Brain microvascular endothelial cell (primary cell): ENCODE results near the gene ROCK2.
A peak's percentile ranks its signal among the peaks of the same experiment; 100 is the strongest.

Experiments
- DNase-seq: peaks from one replicate; pipeline ENCODE4 v3.0.0-alpha.2; 2020
- H3K27ac ChIP-seq: fragments of 250-450 bp; sonication (Bioruptor Pico); 2 replicates; pipeline ENCODE4 v1.5.1; 2020; ENCODE audit warnings: mild to moderate bottlenecking, moderate library complexity
- H3K27me3 ChIP-seq: fragments of 250-450 bp; sonication (Bioruptor Pico); replicated peaks from 2 replicates; pipeline ENCODE4 v1.5.1; 2020; ENCODE audit warnings: mild to moderate bottlenecking
- H3K36me3 ChIP-seq: fragments of 250-450 bp; sonication (Bioruptor Pico); replicated peaks from 2 replicates; pipeline ENCODE4 v1.5.1; 2020; ENCODE audit warnings: mild to moderate bottlenecking
- H3K4me3 ChIP-seq: 2 replicates; pipeline ENCODE4 v1.5.1; 2011; ENCODE audit warnings: low read depth, mild to moderate bottlenecking, control low read depth, low read length, moderate library complexity
- in situ Hi-C: cut with HindIII; loops from 2 replicates; pipeline ENCODE4 v1.10.0; 2017; ENCODE audit warnings: low sequenced_read_pairs, low pct_ligation_motif_present
- TF ChIP-seq, protein P1 (sequence below): IDR thresholded peaks from 2 replicates; pipeline ENCODE4 v1.5.1; 2011; ENCODE audit warnings: low read depth, mild to moderate bottlenecking, moderate library complexity, low read length, control low read depth, inconsistent platforms; ENCODE audit errors: missing control alignments

ROCK2 gene

DNA sequence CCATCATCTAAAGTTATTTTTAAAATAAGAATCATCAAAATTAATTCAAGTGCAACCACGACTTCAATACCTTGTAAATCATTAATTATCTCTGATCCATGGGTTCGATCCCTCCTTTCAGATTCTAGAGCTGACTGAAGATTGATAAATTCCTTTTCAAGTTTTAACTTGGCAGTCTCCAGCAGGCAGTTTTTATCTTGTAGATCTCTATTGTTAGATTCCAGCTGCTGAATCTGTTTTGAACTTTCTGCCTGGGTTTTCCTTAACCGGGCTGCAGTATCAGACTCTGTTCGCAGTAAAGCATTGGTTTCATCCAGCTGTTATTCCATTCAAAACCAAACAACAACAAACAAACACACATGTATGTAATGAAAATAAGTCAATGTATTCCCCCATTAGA lies 129.7 kb downstream of the ROCK2 start:
- TF ChIP-seq, protein P1, sequence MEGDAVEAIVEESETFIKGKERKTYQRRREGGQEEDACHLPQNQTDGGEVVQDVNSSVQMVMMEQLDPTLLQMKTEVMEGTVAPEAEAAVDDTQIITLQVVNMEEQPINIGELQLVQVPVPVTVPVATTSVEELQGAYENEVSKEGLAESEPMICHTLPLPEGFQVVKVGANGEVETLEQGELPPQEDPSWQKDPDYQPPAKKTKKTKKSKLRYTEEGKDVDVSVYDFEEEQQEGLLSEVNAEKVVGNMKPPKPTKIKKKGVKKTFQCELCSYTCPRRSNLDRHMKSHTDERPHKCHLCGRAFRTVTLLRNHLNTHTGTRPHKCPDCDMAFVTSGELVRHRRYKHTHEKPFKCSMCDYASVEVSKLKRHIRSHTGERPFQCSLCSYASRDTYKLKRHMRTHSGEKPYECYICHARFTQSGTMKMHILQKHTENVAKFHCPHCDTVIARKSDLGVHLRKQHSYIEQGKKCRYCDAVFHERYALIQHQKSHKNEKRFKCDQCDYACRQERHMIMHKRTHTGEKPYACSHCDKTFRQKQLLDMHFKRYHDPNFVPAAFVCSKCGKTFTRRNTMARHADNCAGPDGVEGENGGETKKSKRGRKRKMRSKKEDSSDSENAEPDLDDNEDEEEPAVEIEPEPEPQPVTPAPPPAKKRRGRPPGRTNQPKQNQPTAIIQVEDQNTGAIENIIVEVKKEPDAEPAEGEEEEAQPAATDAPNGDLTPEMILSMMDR: no peak
- DNase-seq: no peak
- Histone ChIP-seq H3K4me3 (no peak overlapping the region), H3K27me3 (no peaks in the 10 kb centered on the region), H3K36me3 (peaks cover 9% of the 10 kb centered on the region), H3K27ac (no peak overlapping the region)
- in situ Hi-C loops: no loop called here

DNA sequence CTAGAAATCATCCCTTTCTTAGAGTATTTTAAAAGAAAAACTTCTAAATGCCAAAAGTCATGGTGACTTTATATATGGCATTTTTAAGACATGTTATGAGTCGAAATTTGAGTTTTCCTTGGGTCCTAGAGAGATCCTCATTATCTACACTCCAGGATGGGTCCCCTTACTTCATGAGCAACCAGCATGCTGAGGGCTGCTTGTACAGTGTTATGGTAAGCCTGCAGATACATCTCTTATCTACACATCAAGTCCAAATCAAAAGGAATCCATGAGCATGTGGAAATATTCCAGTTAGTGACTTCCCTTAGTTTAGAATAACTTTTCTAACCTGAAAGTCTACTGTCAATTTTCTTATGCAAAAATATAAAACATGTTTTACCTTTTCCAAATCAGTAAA lies 130.5 kb downstream of the ROCK2 start:
- TF ChIP-seq, protein P1: no peak
- Histone ChIP-seq H3K27me3 (no peaks in the 10 kb centered on the region), H3K4me3 (no peak overlapping the region), H3K27ac (no peak overlapping the region), H3K36me3 (peaks cover 10% of the 10 kb centered on the region)
- no peak for DNase-seq
- in situ Hi-C loops: no loop called here

DNA sequence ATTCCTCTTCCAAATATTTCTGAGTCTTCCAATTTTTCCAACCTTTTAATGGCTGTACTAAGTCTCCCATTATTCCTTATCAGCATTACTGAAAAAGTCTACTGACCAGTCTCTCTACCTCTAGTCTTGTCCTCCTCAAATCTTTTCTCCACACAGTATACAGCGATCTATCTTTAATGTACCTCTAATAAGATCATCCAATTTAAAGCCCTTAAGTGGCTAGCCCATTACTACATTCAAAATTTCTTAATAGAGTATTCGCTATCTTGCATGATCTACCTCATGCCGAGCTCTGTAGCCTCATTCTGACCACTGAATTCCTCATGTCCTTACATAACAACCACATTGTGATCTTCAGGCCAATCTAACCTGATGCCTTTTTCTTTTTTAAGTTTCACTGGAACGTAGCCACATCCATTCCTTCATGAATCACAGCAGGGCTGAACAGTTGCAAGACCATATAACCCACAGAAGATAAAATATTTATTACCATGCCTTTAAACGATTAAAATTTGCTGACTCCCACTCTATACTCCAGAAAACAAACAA lies 131.3 kb downstream of the ROCK2 start:
- in situ Hi-C loops: no loop called here
- Histone ChIP-seq H3K36me3 (peaks cover 10% of the 10 kb centered on the region), H3K27me3 (no peaks in the 10 kb centered on the region), H3K4me3 (no peak overlapping the region), H3K27ac (no peak overlapping the region)
- TF ChIP-seq, protein P1: no peak
- peak; percentile 76 for DNase-seq

DNA sequence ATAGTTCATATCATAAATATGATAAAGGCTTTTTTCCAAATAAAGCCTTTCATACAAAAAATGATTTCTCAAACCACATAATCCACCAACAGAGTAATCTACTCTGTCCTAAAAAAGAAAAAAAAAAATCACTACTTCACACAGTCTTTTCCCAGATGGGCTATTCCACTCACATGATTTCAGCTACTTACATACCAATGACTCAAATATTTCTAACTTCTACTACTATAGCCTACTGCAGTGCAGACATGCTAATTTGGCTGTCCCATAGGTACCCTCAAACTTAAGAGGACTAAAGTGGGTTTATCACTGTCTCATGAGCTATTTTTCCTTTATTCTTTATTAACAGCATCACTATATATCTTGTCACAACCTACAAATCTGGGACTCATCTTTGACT lies 131.8 kb downstream of the ROCK2 start:
- Histone ChIP-seq H3K4me3 (no peak overlapping the region), H3K27ac (no peak overlapping the region), H3K36me3 (peaks cover 10% of the 10 kb centered on the region), H3K27me3 (no peaks in the 10 kb centered on the region)
- DNase-seq: no peak
- TF ChIP-seq, protein P1: no peak
- in situ Hi-C loops: no loop called here

DNA sequence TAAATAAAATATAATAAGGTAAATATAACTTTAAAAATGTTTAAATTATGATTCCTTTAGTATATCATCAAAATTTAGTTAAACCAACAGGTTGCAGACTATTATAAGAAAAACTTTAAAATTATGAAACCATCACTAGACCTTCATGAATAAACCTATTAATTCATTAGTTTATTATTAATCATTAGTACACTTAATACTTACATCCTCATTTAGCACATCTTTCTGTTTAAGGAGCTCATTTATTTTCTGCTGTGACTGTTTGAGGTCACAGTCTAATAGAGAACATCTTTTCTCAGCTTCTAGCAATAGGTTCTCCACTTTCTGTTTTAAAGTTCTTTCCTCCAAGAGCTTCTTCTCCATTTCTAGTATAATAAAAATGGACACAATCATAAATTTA lies 136.4 kb downstream of the ROCK2 start:
- TF ChIP-seq, protein P1: no peak
- Histone ChIP-seq H3K27ac (no peak overlapping the region), H3K36me3 (peaks cover 8% of the 10 kb centered on the region), H3K27me3 (no peaks in the 10 kb centered on the region), H3K4me3 (no peak overlapping the region)
- no peak for DNase-seq
- in situ Hi-C loops: no loop called here

DNA sequence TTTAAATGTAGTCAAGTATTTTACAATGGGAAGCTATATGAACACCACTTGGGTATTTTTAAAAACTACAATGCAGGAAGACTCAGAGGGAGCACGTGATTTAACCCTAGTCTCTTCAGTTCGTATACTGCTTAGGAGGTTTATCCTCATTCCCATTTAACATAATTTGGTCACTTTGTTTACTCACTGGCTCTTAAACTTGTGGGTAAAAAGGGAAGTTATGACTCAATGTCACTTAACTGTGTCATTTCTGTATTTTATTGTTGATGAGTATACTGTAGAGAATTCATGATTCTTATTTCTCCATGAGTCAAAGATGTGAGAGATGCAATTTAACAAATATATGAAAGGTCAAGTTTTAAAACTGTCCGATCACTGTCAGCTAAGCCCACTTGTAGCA lies 141.0 kb downstream of the ROCK2 start:
- H3K27me3 ChIP-seq: no peaks in the 10 kb centered on the region
- peaks cover 5% of the 10 kb centered on the region for H3K36me3 ChIP-seq
- in situ Hi-C loops: no loop called here
- TF ChIP-seq, protein P1: no peak
- DNase-seq: no peak
- no peak overlapping the region for H3K27ac ChIP-seq
- no peak overlapping the region for H3K4me3 ChIP-seq
